ENCODE measurements around the gene ESRRA. TPM values are rescaled to one million over a fixed set of nuclear protein-coding genes. Genes with fewer than 3 reads are reported as not detected.
A peak's percentile ranks its signal among the peaks of the same experiment; 100 is the strongest.

ESRRA gene
- total RNA-seq, 1 experiment from 2014 or later, result 53.4 TPM

DNA sequence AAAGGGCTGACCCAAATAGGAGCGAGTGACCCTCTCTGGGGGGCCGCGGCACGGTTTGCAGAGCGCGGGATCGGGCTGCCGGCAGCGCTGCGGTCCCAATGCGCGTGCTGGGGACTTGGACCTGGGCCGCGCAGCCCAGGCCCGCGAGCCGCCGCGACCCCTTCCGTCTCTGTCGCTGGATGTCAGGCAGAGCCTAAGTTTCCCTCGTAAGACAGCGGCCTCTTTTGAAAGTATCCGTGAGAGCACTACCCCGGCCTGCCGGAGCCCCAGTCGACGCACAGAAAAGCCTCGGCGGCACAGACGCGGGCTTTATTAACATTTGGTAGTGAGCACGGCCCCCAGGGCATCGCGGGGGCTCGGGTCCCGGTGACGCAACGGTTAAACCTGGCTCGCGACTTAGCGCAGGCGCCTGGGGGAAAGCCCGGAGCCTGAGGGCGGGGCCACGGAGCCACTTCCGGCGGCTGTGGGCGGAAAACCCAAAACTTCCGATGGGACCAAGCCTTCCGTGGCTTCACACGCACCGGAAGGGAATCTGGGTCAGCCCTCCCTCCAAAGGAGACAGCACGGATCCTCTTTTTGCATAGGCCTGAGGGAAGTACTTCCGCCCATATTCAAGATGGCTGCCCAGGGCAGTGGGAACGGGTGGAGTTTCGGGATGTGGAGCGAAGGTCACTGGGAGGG is 35.6 kb upstream of the ESRRA start:
- Mint-ChIP-seq H3K27me3 (ENCODE audit: unreplicated experiment) (no peaks in the 10 kb centered on the region), H3K9me3 (ENCODE audit: low read depth, unreplicated experiment) (no peaks in the 10 kb centered on the region), H3K4me3 (ENCODE audit: low read depth, unreplicated experiment) (peak overlapping the region; percentile 94), H3K27ac (ENCODE audit: unreplicated experiment) (peak overlapping the region; percentile 97), H3K4me1 (ENCODE audit: low read depth, unreplicated experiment) (peaks cover 18% of the 10 kb centered on the region), H3K36me3 (ENCODE audit: insufficient read depth, unreplicated experiment) (peaks cover 59% of the 10 kb centered on the region)
- peak; percentile 97 for DNase-seq
- CTCF ChIA-PET, result interaction anchor here (0.6 to 2.6 kb wide), 8 partner anchors 18 to 1064 kb away, joined by 3 to 17 read pairs (median 4); partner anchors contain the start of genes DPF2, ESRRA, FKBP2 and PLCB3
- TF ChIP-seq, protein P1, sequence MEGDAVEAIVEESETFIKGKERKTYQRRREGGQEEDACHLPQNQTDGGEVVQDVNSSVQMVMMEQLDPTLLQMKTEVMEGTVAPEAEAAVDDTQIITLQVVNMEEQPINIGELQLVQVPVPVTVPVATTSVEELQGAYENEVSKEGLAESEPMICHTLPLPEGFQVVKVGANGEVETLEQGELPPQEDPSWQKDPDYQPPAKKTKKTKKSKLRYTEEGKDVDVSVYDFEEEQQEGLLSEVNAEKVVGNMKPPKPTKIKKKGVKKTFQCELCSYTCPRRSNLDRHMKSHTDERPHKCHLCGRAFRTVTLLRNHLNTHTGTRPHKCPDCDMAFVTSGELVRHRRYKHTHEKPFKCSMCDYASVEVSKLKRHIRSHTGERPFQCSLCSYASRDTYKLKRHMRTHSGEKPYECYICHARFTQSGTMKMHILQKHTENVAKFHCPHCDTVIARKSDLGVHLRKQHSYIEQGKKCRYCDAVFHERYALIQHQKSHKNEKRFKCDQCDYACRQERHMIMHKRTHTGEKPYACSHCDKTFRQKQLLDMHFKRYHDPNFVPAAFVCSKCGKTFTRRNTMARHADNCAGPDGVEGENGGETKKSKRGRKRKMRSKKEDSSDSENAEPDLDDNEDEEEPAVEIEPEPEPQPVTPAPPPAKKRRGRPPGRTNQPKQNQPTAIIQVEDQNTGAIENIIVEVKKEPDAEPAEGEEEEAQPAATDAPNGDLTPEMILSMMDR (IDR thresholded peaks at IDR 0.05; ENCODE audit: unreplicated experiment), result no peak
- intact Hi-C loops (cut with micrococcal nuclease; ENCODE audit: unreplicated experiment), result loop anchor here (2.0 kb wide), 1 partner anchor 35 kb away; the partner anchor contains the start of gene ESRRA
- BruUV-seq (replicated peaks), result TSS peak; percentile 41

DNA sequence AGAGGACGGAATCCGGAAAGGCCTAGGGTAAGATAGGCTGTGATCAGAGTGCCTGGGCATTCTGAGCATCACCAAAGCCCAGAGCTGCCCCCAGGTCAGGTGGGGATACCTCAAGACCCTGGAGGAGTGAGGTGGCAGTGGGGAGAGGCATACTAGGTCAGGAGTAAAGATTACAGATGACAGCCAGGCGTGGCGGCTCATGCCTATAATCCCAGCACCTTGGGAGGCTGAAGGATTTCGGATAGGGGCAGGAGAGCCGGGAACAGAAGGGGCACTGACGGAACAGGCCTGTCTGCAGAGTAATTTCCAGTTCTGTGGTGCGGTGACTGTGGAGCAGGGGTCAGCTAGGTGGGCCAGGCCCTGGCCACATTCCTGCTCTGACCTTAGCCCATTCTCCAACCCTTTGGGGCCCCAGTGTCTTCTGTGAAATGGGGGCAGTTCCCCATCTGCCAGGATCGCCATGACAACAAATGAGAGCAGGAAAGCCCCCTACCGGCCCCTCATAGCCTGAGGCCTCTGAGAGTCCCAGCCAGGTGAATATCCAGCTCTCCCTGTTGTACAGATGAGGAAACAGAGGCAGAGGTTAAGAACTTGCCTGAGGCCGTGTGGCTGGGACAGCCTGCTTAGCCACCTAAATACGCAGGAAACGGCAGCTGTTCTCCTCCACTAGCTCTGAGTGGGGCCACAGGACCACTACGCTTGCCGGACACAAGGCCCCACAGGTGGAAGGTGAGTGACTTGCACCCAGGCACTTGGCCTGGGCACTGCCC is 30.1 kb upstream of the ESRRA start:
- BruUV-seq (replicated peaks), result no TSS peak
- no peak for DNase-seq
- Mint-ChIP-seq H3K4me3 (ENCODE audit: low read depth, unreplicated experiment) (no peak overlapping the region), H3K27ac (ENCODE audit: unreplicated experiment) (no peak overlapping the region), H3K27me3 (ENCODE audit: unreplicated experiment) (no peaks in the 10 kb centered on the region), H3K9me3 (ENCODE audit: low read depth, unreplicated experiment) (no peaks in the 10 kb centered on the region), H3K36me3 (ENCODE audit: insufficient read depth, unreplicated experiment) (peaks cover 28% of the 10 kb centered on the region), H3K4me1 (ENCODE audit: low read depth, unreplicated experiment) (no peaks in the 10 kb centered on the region)
- CTCF ChIA-PET, result interaction anchor here (0.7 kb wide), 2 partner anchors 183 to 1123 kb away, joined by 10 to 12 read pairs; no protein-coding TSS in a partner anchor
- intact Hi-C loops (cut with micrococcal nuclease; ENCODE audit: unreplicated experiment), result no loop called here
- TF ChIP-seq, protein P1 (IDR thresholded peaks at IDR 0.05; ENCODE audit: unreplicated experiment), result no peak

DNA sequence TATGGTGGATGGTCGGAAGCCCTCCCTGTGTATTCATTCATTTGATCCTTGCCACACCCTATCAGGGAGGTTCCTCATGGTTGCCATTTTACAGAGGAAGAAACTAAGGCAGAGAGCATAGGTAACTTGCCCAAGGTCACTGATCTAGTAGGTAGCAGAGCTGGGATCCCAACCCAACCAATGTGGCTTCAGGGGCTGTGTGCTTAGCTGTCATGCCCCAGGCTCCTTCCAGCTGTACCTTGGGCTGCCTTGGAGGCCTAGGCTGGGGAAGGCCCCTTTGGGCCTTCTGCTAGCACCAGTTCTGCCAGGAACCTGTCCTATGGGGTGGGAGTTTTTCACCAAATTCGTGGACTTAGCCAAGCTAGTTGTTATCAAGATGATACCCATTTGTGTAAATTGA is 29.5 kb upstream of the ESRRA start:
- BruUV-seq (replicated peaks), result no TSS peak
- no peak overlapping the region for H3K27ac Mint-ChIP-seq (ENCODE audit: unreplicated experiment)

DNA sequence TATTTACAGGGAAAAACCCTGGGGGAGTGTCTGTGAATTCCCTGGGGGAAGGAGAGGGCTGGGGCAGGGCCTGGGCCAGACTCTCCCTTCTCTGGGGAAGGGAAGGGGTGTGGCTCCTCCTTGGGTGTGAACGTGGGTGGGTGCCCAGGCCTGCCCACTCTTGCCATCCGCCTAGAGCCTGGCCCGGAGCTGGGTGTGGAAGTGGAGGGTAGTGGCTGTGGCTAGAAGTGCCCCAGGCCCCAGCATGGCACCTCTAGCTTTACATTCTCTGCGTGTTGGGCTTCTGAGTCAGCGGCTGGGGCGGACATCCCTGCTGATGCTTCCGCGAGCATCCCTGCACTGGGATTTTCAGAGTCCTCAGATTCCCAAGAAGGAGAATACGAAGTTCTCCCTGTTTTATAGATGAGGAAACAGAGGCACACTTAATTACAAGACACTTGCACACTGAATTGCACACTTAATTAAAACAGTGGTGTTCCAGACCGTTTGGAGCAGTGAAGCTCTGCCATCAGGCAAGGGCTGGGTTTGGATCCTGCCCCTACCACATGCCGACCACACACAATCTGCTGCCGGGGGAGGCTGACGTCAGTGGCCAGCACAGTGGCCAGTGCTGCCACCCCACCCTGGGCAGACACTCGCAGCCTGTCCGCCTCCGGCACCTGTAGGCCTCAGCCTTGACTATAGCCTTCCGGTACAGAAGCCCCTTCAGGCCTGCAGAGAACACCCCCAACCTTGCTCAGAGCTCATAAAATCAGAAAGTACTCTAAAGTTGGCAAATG is 28.5 kb upstream of the ESRRA start:
- TF ChIP-seq, protein P1 (IDR thresholded peaks at IDR 0.05; ENCODE audit: unreplicated experiment), result no peak
- intact Hi-C loops (cut with micrococcal nuclease; ENCODE audit: unreplicated experiment), result no loop called here
- H3K4me3 Mint-ChIP-seq (ENCODE audit: low read depth, unreplicated experiment), result no peak overlapping the region
- H3K27me3 Mint-ChIP-seq (ENCODE audit: unreplicated experiment), result no peaks in the 10 kb centered on the region
- no TSS peak for BruUV-seq (replicated peaks)
- peaks cover 19% of the 10 kb centered on the region for H3K36me3 Mint-ChIP-seq (ENCODE audit: insufficient read depth, unreplicated experiment)
- no peak overlapping the region for H3K27ac Mint-ChIP-seq (ENCODE audit: unreplicated experiment)
- no peak for DNase-seq
- H3K4me1 Mint-ChIP-seq (ENCODE audit: low read depth, unreplicated experiment), result peaks cover 8% of the 10 kb centered on the region
- CTCF ChIA-PET, result interaction anchor here (0.6 kb wide), 1 partner anchor 24 kb away, joined by 6 read pairs; no protein-coding TSS in a partner anchor
- H3K9me3 Mint-ChIP-seq (ENCODE audit: low read depth, unreplicated experiment), result no peaks in the 10 kb centered on the region

More for the DNA sequence above, 29.5 kb upstream of the ESRRA start:
- Mint-ChIP-seq H3K4me3 (ENCODE audit: low read depth, unreplicated experiment) (no peak overlapping the region), H3K4me1 (ENCODE audit: low read depth, unreplicated experiment) (no peaks in the 10 kb centered on the region), H3K36me3 (ENCODE audit: insufficient read depth, unreplicated experiment) (peaks cover 21% of the 10 kb centered on the region), H3K9me3 (ENCODE audit: low read depth, unreplicated experiment) (no peaks in the 10 kb centered on the region), H3K27me3 (ENCODE audit: unreplicated experiment) (no peaks in the 10 kb centered on the region)
- CTCF ChIA-PET, result no interaction called here
- intact Hi-C loops (cut with micrococcal nuclease; ENCODE audit: unreplicated experiment), result no loop called here
- TF ChIP-seq, protein P1 (IDR thresholded peaks at IDR 0.05; ENCODE audit: unreplicated experiment), result no peak
- no peak for DNase-seq
